WERI-Rb-1 (cell line): ENCODE data around the gene PER3.

Experiments
- DNase-seq: peaks from one replicate; pipeline ENCODE4 v3.0.0-alpha.2; 2020
- H3K27ac ChIP-seq: fragments of 250-450 bp; sonication (Bioruptor Pico); 2 replicates; pipeline ENCODE4 v1.5.1; 2020; ENCODE audit warnings: mild to moderate bottlenecking, moderate library complexity
- H3K27me3 ChIP-seq: fragments of 250-450 bp; sonication (Bioruptor Pico); 2 replicates; pipeline ENCODE4 v1.5.1; 2021; ENCODE audit warnings: mild to moderate bottlenecking, low read depth, moderate library complexity; ENCODE audit not compliant: insufficient read depth, severe bottlenecking
- H3K36me3 ChIP-seq: fragments of 250-450 bp; sonication (Bioruptor Pico); 2 replicates; pipeline ENCODE4 v1.5.1; 2020; ENCODE audit warnings: mild to moderate bottlenecking, moderate library complexity
- H3K4me3 ChIP-seq: 2 replicates; pipeline ENCODE4 v1.5.1; 2011; ENCODE audit warnings: low read depth, mild to moderate bottlenecking, control low read depth, low read length
- H3K9me3 ChIP-seq: fragments of 250-450 bp; sonication (Bioruptor Pico); 2 replicates; pipeline ENCODE4 v1.5.1; 2021; ENCODE audit warnings: mild to moderate bottlenecking, moderate library complexity; ENCODE audit not compliant: severe bottlenecking
- CTCF ChIP-seq: IDR thresholded peaks from 2 replicates; pipeline ENCODE4 v1.5.1; 2011; ENCODE audit warnings: low read depth, mild to moderate bottlenecking, control low read depth, inconsistent platforms, low read length

PER3 gene

GRCh38 chr1:7781501-7781900, 2.6 kb upstream of the PER3 start:
- TF ChIP-seq CTCF, result no peak
- H3K36me3 ChIP-seq, result peaks cover 39% of the 10 kb centered on the region
- H3K9me3 ChIP-seq, result no peaks in the 10 kb centered on the region
- no peaks in the 10 kb centered on the region for H3K27me3 ChIP-seq
- no peak overlapping the region for H3K27ac ChIP-seq
- DNase-seq, result no peak
- H3K4me3 ChIP-seq, result no peak overlapping the region

GRCh38 chr1:7781923-7782495, 2.1 kb upstream of the PER3 start:
- Histone ChIP-seq H3K27ac (no peak overlapping the region), H3K9me3 (no peaks in the 10 kb centered on the region), H3K27me3 (no peaks in the 10 kb centered on the region), H3K4me3 (no peak overlapping the region), H3K36me3 (peaks cover 44% of the 10 kb centered on the region)
- no peak for TF ChIP-seq CTCF
- DNase-seq, result no peak

GRCh38 chr1:7783178-7783711, 846 bp upstream of the PER3 start:
- no peak for TF ChIP-seq CTCF
- H3K9me3 ChIP-seq, result no peaks in the 10 kb centered on the region
- peak overlapping the region; percentile 67 for H3K4me3 ChIP-seq
- no peaks in the 10 kb centered on the region for H3K27me3 ChIP-seq
- peaks cover 44% of the 10 kb centered on the region for H3K36me3 ChIP-seq
- peak overlapping the region; percentile 41 for H3K27ac ChIP-seq
- peak; percentile 91 for DNase-seq

- no peaks in the 10 kb centered on the region for H3K27me3 ChIP-seq
- TF ChIP-seq CTCF, result no peak
- peaks cover 51% of the 10 kb centered on the region for H3K36me3 ChIP-seq
- H3K27ac ChIP-seq, result peak overlapping the region; percentile 89
- peak; percentile 42 for DNase-seq
- H3K9me3 ChIP-seq, result no peaks in the 10 kb centered on the region
- H3K4me3 ChIP-seq, result peak overlapping the region; percentile 41
Measured at GRCh38 chr1:7784492-7785071, 491 bp downstream of the PER3 start.

- Histone ChIP-seq H3K4me3 (peak overlapping the region; percentile 41), H3K36me3 (peaks cover 54% of the 10 kb centered on the region), H3K27ac (peak overlapping the region; percentile 89), H3K9me3 (no peaks in the 10 kb centered on the region), H3K27me3 (no peaks in the 10 kb centered on the region)
- no peak for DNase-seq
- TF ChIP-seq CTCF, result peak; percentile 26
Measured at GRCh38 chr1:7785108-7785507, 1.0 kb downstream of the PER3 start.
